GM12878 (cell line): ENCODE results near the gene ISCU. TPM values are rescaled to one million over a fixed set of nuclear protein-coding genes. Genes with fewer than 3 reads are reported as not detected.

Source experiments
- CBFB ChIP-seq: IDR thresholded peaks from 2 replicates; pipeline ENCODE4 v1.6.1; 2016; ENCODE audit warnings: antibody characterized with exemption, low read depth
- IKZF1 ChIP-seq: fragments of 450-650 bp; conservative IDR thresholded peaks from 2 replicates; pipeline ENCODE4 v1.6.1; 2017; ENCODE audit warnings: antibody characterized with exemption, mild to moderate bottlenecking
- POU2F2 ChIP-seq: IDR thresholded peaks from 3 replicates; pipeline ENCODE4 v1.6.1; 2011; ENCODE audit warnings: low read depth, mild to moderate bottlenecking, low read length, borderline replicate concordance
- RAD21 ChIP-seq: IDR thresholded peaks from 2 replicates; pipeline ENCODE4 v1.6.1; 2011; ENCODE audit warnings: mild to moderate bottlenecking, low read depth, low read length, moderate library complexity; ENCODE audit not compliant: insufficient read depth
- RUNX3 ChIP-seq: IDR thresholded peaks from 2 replicates; pipeline ENCODE4 v1.6.1; 2012; ENCODE audit warnings: low read length, inconsistent platforms
- SIN3A ChIP-seq: IDR thresholded peaks from 2 replicates; pipeline ENCODE4 v1.6.1; 2012; ENCODE audit warnings: low read depth, low read length, improper control_type of control experiment
- SKIL ChIP-seq: fragments of 450-650 bp; IDR thresholded peaks from 2 replicates; pipeline ENCODE4 v1.6.1; 2017; ENCODE audit warnings: mild to moderate bottlenecking, low read depth, inconsistent platforms; ENCODE audit not compliant: poor library complexity, severe bottlenecking
- SRF ChIP-seq, 2 experiments: IDR thresholded peaks; 2 replicates each; pipeline ENCODE4 v1.6.1; 2011; ENCODE audit warnings: low read depth in 2 of 2, low read length in 2 of 2, mild to moderate bottlenecking in 1 of 2, moderate library complexity in 1 of 2
- polyA plus RNA-seq, 11 experiments: library from polyadenylated mRNA; depleted of rRNA in 4 of 11; unstranded in 6 of 11; stranded (reverse) in 5 of 11; fragments of >200 nt; fragmentation: Nextera tagmentation in 4 of 11; fragmentation: Illumina TruSeq in 1 of 11; extraction: Ambion mirVana in 4 of 11; extraction: Trizol in 1 of 11; gene quantifications; 1 replicate in 1 of 11; 2 replicates in 10 of 11; pipeline versions ENCODE4 v1.2.1 to v1.2.3, GENCODE V29; 2011 to 2016; ENCODE audit warnings: inconsistent platforms in 2 of 11, missing spikeins in 2 of 11, low read depth in 1 of 11
- total RNA-seq, 4 experiments: library from RNA; depleted of rRNA in 3 of 4; stranded (reverse); fragments of >200 nt in 3 of 4; fragmentation: Illumina TruSeq in 1 of 4; extraction: Trizol in 1 of 4; gene quantifications; 2 replicates each; pipeline versions ENCODE4 v1.2.1 to v1.2.3, GENCODE V29; 2013 to 2021
- TF ChIP-seq, protein P1 (sequence below): fragments of 450-650 bp; IDR thresholded peaks from 2 replicates; pipeline ENCODE4 v1.6.1; 2018; ENCODE audit warnings: borderline replicate concordance, mild to moderate bottlenecking; ENCODE audit not compliant: partially characterized antibody

The ISCU gene
- total and polyA plus RNA-seq, 10 of the 15 experiments (the other 5 are each of a cell fraction or from before 2014, with no cell fraction given), result 32.8 to 260 (median 127) TPM

DNA sequence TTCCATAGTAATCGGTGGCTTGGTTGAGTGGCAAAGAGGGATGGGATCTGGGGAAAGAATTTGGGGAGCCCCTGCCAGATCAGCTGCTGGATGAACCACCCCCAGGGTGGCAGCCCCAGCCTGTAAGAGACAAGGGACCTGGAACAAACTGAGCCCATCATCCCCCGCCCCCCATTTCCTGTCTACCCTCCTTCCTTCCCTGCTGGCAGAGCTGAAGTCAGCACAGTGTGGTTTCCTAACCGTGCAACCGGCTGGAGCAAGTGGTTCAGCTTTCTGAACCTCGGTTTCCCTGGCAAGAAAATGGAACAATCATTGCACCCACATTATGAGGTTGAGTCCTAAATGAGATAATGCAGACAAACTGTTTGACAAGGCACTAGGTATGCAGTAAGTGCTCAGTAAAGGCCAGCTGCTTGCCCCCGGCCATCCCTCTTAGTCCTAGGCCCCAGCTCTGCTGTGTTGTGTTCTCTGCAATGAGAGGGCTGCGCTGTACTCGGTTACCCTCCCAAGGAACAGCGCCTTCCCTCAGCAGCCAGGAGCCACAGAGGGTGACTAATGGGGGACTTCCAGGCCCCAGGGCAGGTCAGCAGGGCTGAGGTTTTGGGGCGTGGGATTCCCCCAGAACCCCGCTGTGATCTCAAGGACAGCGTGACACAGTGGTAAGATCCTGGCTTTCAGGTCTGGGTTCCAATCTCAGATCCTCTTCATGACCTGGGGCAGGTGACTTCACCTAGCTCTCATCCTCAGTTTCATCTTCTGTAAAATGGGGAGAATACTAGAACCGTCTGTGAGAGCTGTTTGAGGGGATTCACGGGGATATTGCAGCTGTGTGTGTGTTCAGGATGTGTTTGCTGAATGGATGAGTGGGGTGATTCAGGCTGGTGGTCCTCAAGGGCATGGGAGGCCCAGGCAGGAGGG is 54.8 kb downstream of the ISCU start (continued):
- TF ChIP-seq POU2F2, result peak; percentile 84; the same call in 2 of the 3 replicates
- no peak for TF ChIP-seq SRF (IDR thresholded peaks at IDR 0.05; ENCODE audit: low read depth in 2 of 2, low read length in 2 of 2)
- peak; percentile 96 for TF ChIP-seq RUNX3
- TF ChIP-seq SKIL, result peak; percentile 83
- no peak for TF ChIP-seq SIN3A
- peak; percentile 98 for TF ChIP-seq CBFB
- peak; percentile 95 for TF ChIP-seq IKZF1
- TF ChIP-seq, protein P1, sequence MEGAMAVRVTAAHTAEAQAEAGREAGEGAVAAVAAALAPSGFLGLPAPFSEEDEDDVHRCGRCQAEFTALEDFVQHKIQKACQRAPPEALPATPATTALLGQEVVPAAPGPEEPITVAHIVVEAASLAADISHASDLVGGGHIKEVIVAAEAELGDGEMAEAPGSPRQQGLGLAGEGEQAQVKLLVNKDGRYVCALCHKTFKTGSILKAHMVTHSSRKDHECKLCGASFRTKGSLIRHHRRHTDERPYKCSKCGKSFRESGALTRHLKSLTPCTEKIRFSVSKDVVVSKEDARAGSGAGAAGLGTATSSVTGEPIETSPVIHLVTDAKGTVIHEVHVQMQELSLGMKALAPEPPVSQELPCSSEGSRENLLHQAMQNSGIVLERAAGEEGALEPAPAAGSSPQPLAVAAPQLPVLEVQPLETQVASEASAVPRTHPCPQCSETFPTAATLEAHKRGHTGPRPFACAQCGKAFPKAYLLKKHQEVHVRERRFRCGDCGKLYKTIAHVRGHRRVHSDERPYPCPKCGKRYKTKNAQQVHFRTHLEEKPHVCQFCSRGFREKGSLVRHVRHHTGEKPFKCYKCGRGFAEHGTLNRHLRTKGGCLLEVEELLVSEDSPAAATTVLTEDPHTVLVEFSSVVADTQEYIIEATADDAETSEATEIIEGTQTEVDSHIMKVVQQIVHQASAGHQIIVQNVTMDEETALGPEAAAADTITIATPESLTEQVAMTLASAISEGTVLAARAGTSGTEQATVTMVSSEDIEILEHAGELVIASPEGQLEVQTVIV, result no peak
- TF ChIP-seq RAD21, result peak; percentile 7; the same call in 1 of the 2 replicates
